ENCODE results near the gene RPS25. TPM values are rescaled to one million over a fixed set of nuclear protein-coding genes. Genes with fewer than 3 reads are reported as not detected.

Gene RPS25
- total and polyA plus RNA-seq, 2 experiments from 2014 or later = 1,058 to 1,502 TPM

- TF ChIP-seq EZH2 (IDR thresholded peaks at IDR 0.05; ENCODE audit: borderline replicate concordance) = no peak
- TF ChIP-seq, protein P1, sequence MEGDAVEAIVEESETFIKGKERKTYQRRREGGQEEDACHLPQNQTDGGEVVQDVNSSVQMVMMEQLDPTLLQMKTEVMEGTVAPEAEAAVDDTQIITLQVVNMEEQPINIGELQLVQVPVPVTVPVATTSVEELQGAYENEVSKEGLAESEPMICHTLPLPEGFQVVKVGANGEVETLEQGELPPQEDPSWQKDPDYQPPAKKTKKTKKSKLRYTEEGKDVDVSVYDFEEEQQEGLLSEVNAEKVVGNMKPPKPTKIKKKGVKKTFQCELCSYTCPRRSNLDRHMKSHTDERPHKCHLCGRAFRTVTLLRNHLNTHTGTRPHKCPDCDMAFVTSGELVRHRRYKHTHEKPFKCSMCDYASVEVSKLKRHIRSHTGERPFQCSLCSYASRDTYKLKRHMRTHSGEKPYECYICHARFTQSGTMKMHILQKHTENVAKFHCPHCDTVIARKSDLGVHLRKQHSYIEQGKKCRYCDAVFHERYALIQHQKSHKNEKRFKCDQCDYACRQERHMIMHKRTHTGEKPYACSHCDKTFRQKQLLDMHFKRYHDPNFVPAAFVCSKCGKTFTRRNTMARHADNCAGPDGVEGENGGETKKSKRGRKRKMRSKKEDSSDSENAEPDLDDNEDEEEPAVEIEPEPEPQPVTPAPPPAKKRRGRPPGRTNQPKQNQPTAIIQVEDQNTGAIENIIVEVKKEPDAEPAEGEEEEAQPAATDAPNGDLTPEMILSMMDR (IDR thresholded peaks at IDR 0.05; ENCODE audit: poor library complexity) = no peak
- TF ChIP-seq EZH2phosphoT487 (IDR thresholded peaks at IDR 0.05; ENCODE audit: low read depth, severe bottlenecking, unreplicated experiment) = no peak
- no peak overlapping the region for H3K4me3 ChIP-seq
- no peaks in the 10 kb centered on the region for H4K20me1 ChIP-seq (ENCODE audit: insufficient read depth, poor library complexity, severe bottlenecking)
- no peaks in the 10 kb centered on the region for H3K9me2 ChIP-seq (replicated peaks; ENCODE audit: insufficient read depth)
- H2AFZ ChIP-seq = no peak overlapping the region
- H3K9me3 ChIP-seq (ENCODE audit: low read depth) = no peaks in the 10 kb centered on the region
- H3K4me1 ChIP-seq (ENCODE audit: insufficient read depth) = peaks cover 23% of the 10 kb centered on the region
- no peak for DNase-seq (ENCODE audit: low spot score)
- no peak overlapping the region for H3K27ac ChIP-seq
- H3K36me3 ChIP-seq (replicated peaks; ENCODE audit: insufficient read depth, low read depth) = no peaks in the 10 kb centered on the region
- no peak overlapping the region for H3K4me2 ChIP-seq
- WGBS (ENCODE audit: low lambda C conversion rate, missing lambda C conversion rate) = 82% methylated on average over 9 of the region's 9 CpGs
- peaks cover 30% of the 10 kb centered on the region for H3K79me2 ChIP-seq
- no peaks in the 10 kb centered on the region for H3K27me3 ChIP-seq
These were observed 13.8 kb upstream of the RPS25 start for GRCh38 chr11:119031912-119032280.

DNA sequence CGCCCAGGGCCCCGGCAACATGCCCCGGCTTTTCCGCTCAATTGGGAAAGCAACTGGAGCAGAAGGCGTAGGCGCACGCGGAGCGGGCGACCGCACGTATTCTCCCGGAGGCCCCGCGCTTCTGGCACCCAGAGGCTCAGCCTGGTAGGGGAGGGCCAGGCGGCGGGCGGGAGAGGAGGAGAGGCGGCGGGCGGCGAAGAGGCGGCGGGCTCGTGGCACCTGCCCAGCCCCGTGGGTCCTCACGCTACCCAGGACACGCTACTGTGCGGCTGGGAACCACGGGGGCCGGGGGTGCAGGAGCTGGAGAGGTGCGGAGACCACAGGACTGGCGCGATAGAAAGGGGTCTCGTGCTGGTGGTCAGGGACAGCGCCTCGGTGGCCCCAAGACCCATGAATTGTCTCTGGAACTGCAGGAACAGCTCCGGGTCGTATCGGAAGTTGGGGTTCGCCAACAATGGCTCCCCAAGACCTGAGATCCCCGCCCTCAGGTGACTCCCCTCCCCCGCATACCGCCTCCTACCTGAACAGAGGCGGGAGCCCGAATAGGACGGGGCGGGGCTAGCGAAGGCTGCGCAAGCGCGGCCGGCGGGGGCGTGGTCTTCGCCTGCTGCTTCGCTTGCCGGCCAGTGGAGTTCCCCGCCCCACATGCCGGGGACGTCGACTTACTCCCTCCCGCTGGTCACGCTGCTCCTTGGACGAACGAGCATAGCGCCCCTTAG is 12.3 kb upstream of the RPS25 start, which contains the start of gene SLC37A4:
Gene SLC37A4 (minus strand): TSS at position 549 of the 719 bp plus-strand sequence.
- H2AFZ ChIP-seq = peak within 1 kb of the TSS; percentile 96
- no peaks in the 10 kb centered on the region for H3K27me3 ChIP-seq
- no peaks in the 10 kb centered on the region for H3K9me3 ChIP-seq (ENCODE audit: low read depth)
- H3K27ac ChIP-seq = peak within 1 kb of the TSS; percentile 91
- TF ChIP-seq, protein P1 (IDR thresholded peaks at IDR 0.05; ENCODE audit: poor library complexity) = no peak
- no peak for TF ChIP-seq EZH2phosphoT487 (IDR thresholded peaks at IDR 0.05; ENCODE audit: low read depth, severe bottlenecking, unreplicated experiment)
- no peak for TF ChIP-seq EZH2 (IDR thresholded peaks at IDR 0.05; ENCODE audit: borderline replicate concordance)
- no peaks in the 10 kb centered on the region for H4K20me1 ChIP-seq (ENCODE audit: insufficient read depth, poor library complexity, severe bottlenecking)
- WGBS (ENCODE audit: low lambda C conversion rate, missing lambda C conversion rate) = 1% methylated on average over 53 of the region's 67 CpGs
- peaks cover 34% of the 10 kb centered on the region for H3K4me1 ChIP-seq (ENCODE audit: insufficient read depth)
- peak; percentile 99 for DNase-seq (ENCODE audit: low spot score)
- H3K79me2 ChIP-seq = peaks cover 44% of the 10 kb centered on the region
- peak within 1 kb of the TSS; percentile 72 for H3K4me3 ChIP-seq
- peak within 1 kb of the TSS; percentile 98 for H3K4me2 ChIP-seq
- no peaks in the 10 kb centered on the region for H3K9me2 ChIP-seq (replicated peaks; ENCODE audit: insufficient read depth)
- no peaks in the 10 kb centered on the region for H3K36me3 ChIP-seq (replicated peaks; ENCODE audit: insufficient read depth, low read depth)

- Histone ChIP-seq H3K27ac (peak overlapping the region; percentile 91), H3K4me1 (ENCODE audit: insufficient read depth) (peaks cover 39% of the 10 kb centered on the region), H2AFZ (peak overlapping the region; percentile 96), H4K20me1 (ENCODE audit: insufficient read depth, poor library complexity, severe bottlenecking) (no peaks in the 10 kb centered on the region), H3K4me2 (peak overlapping the region; percentile 98), H3K27me3 (no peaks in the 10 kb centered on the region), H3K9me3 (ENCODE audit: low read depth) (no peaks in the 10 kb centered on the region), H3K9me2 (replicated peaks; ENCODE audit: insufficient read depth) (no peaks in the 10 kb centered on the region), H3K4me3 (peak overlapping the region; percentile 72), H3K36me3 (replicated peaks; ENCODE audit: insufficient read depth, low read depth) (no peaks in the 10 kb centered on the region), H3K79me2 (peaks cover 48% of the 10 kb centered on the region)
- TF ChIP-seq EZH2 (IDR thresholded peaks at IDR 0.05; ENCODE audit: borderline replicate concordance) = no peak
- TF ChIP-seq, protein P1 (IDR thresholded peaks at IDR 0.05; ENCODE audit: poor library complexity) = no peak
- WGBS (ENCODE audit: low lambda C conversion rate, missing lambda C conversion rate) = 1% methylated on average over 13 of the region's 13 CpGs
- no peak for DNase-seq (ENCODE audit: low spot score)
These were observed 11.8 kb upstream of the RPS25 start for GRCh38 chr11:119030029-119030328.

Data from hepatocyte (in vitro differentiated cells).